ENCODE data around the gene CACNB3.

Gene CACNB3

DNA sequence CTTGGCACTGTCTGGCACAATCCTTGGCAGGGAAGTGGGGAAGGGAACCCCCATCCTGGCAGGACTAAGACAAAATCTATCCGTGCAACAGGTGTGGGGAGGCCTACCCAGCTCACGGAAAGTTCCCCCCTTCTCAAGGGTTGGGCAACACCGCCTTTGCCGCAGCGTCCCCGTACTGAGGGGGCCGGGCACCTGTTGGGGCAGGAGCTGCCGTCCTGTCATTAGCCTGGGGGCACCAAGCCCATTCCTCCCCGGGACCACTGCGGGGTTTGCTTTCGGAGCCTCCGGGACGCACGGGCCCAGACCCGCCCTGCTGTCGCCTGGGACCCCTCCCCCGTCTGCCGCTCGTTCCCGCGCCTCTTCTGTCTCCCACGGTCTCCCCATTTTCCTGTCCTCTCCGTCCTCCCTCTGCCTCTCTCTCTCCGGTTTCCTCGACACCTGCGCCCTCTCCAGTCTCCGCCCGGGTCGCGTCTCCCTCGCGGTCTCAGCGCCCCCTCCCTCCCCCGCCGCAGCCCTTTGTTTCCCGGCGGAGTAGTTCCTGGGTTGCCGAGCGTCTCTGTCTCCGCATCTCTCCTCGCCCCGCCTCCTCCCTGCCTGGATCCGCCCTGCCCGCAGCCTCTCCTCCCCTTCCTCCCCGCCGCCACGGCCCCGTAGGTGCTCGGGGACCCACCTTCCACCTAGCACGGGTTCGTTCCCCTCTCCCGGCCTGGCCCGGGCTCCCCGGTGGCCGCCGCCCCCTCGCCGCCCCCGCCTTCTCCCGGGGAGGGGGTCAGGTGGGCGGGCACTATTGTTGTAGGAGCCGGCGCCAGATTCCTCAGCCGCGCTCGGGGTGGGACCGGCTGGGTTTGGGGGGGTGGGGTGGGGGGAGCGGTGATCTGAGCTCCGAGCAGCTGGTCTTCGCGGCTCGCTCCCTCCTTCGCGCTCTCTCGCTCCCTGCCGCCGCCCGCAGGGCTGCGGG lies at the start of gene CACNB3:
Gene CACNB3, plus strand, starts transcription at position 624 of the 958 bp plus-strand sequence. CDS start 434 bp downstream, outside the sequence.
- DNase-seq (ENCODE audit: low read depth in 2 of 2): peak; percentile 52 to 72

DNA sequence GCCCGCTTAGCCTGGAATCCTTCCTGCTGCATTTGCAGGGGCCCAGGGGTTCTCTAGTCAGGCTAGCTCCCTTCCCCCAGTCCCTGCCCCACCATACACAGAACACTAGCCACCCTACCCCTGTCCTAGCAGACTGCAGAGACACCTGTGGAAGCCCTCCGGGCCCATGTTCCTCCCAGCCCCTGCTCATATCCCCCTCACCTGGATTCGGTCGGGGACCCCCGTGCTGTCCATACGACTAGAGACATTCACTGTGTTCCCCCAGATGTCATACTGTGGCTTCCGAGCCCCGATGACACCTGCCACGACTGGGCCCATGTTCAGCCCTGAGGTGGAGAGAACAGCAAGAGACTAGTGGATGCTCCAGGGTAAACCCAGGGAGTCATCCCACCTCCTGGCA lies 49.6 kb upstream of the CACNB3 start:
- DNase-seq (ENCODE audit: low read depth in 2 of 2): no peak

DNA sequence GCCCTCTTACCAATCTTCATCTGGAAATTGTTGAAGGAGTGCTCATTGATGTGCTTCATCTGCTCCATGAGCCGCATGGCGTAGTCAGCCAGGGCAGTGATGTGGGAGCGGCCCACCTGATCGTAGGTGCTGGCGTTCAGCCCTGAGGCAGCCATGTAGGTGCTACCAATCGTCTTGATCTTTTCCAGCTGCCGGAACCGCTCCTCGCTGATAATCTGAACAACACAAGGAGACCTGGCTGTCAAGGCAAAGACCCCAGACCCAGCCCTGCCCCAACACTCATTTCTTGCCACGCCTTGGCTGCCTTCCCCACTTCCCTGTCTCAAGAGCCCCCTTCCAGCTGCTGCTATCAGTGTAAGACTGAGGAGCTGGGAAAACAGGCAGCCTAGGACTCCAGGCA lies 47.5 kb upstream of the CACNB3 start:
- no peak for DNase-seq (ENCODE audit: low read depth in 2 of 2)

DNA sequence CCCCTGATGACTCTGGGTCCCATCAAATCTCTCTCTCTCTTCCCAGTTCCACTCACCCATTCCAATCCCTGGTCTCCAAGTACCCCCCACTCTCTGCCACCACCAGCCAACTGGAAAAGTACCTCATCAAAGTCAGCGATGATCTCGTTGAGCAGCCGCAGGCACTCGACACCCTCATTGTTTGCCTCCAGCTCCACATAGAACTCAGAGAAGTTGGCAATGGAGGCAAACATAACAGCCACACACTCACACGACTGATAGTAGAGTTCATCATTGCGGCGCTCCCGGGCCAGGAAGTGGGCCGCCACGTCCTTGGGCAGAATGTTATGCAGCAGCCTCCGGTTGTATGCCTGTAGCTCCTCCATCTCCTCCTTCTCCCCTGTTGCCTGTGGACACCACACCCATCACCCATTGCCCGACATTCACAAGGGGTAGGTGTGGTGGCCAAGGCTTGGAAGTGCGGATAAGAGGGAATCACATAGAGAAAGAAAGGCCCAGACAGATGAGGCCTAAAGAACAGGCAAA lies 46.6 kb upstream of the CACNB3 start:
- no peak for DNase-seq (ENCODE audit: low read depth in 2 of 2)

DNA sequence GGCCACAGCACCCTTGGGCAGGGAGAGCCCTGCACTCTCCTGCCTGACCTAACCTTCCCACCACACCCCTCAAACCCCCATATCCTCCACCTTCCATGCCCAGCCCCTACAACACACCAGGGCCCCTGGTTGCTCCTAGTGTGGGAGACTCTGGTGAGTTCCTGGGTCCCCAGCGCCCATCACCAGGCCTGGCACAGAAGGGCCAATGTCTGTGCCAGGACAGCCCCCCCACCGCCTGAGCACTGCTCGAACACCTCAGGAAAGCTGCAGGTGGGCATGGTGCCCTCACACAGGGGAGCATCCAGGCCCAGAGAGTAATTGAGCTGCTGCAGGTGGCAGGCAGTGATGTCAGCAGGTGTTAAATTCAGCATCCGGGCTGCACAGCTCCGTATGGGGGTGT lies 44.6 kb upstream of the CACNB3 start:
- no peak for DNase-seq (ENCODE audit: low read depth in 2 of 2)

DNA sequence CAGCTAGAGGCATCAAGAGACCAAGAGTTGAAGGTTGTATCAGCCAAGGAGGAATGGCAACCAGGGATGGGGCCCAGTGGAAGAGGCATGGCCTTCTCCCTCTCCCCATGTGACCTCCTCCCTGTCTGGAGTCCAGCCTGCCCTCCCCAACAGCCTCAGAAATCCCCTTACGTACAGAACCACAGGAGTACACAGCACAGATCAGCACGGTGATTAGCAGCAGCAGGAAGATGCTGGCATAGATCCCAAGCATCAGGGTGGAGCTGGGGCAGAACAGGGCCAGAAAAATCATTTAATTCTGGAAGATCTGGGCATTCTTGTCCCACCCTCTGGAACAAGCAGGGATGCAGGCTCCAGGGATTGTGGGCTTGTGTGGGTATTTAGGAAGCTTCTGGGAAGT lies 43.8 kb upstream of the CACNB3 start:
- DNase-seq (ENCODE audit: low read depth in 2 of 2): no peak

DNA sequence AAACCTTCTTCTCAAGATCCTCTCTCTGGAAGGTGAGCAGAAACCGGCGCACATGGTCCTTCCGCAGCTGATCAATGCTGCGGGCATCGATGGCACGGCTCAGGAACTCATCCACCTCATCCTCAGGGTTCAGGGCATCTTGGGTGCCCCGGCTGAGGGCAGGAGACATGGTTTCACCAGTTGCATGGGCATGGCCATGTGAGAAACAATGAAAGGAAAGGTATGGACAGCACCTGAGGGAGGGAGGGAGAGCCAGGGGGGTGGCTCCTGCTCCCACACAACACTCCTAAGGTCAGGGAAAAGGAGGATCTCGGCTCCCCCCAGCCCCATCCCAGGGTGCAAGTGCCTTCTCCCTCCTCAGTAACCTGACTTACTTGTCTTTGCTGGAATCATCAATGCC lies 43.0 kb upstream of the CACNB3 start:
- DNase-seq (ENCODE audit: low read depth in 2 of 2): no peak

DNA sequence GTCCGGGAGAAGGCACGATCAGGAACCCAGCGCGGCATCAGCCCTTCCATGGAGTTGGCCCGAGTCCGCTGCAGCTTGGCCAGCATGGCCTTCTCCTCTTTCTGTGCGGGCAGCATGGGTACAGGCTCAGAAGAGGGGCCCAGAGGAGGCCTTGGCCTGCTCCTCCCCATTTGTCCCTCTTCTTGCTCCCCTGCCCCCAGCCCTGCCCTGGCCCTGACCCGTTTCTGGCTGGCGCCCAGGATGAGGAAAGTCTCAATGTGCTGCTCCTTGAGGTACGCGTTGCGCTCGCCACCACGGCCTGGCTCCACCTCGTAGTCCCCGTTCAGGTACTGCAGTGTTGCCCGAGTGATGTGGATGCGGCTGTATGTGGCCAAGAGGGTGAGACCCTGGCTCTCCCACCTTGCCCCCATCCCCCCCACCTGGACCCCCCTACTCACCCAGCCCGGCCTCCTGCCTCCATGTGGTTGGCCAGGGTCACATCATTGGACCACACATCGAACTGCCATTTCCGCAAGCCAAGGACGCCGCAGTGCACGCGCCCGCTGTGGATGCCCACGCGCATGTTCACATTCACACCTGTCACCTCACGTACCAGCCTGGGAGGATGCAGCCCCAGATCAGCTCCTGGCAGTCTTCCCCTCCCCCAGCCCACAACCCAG lies 42.2 kb upstream of the CACNB3 start:
- no peak for DNase-seq (ENCODE audit: low read depth in 2 of 2)

DNA sequence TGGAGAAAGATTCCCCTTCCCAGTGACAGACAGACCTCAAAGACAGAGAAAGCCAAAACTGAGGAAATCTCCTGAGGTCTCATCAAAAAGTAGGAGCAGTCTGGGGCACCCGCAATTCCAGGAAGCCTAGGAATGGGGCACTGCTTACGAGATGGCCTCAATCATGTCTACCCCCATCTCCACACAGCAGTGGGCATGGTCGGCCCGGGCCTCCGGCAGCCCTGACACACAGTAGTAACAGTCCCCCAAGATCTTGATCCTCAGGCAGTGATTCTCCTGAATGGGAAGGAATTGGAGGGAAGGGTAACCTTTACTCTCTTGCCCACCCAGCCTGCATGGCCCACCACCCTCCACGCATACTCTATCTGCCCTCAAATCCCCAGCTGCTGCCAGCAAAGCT lies 41.3 kb upstream of the CACNB3 start:
- no peak for DNase-seq (ENCODE audit: low read depth in 2 of 2)

DNA sequence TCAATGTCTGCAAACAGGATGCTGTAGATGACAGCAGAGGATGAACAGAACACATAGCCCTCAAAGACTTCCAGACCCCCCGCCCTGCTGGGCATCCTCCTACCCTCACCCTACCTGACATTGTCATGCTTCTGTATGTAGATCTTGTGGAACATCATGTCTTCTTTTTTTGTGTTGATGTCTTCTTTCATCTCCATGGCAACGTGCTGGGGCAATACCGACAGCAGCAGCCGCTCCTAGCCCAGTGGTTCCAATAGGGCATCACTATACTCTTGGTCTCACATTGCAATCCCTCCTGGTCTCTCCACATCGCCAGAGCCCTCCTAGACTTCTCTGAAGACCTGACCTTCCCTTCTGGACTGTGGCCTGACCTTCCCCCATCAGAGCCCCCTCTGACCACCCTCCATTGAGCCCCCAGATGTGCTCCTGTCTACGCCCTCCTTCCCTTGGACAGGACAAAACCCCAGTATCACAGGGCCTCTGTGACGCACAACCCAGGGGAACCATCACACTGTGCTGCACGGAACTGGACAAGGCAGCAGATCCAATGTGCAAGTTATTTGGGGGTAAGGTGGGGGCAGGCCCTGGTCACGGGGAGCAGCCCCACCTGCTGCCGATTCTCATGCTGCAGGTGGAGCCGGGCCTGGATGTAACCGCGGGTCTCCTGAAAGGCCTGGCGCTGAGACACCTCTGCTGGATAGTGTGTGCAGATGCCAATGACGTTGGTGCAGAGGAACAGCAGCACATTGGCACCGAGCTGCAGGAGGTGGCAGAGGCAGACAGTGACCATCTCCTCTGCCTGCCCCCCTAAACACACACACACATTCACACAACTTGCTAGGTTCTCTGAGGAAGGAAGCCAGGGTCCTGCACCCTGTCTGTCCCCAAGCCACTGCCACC lies 40.5 kb upstream of the CACNB3 start:
- no peak for DNase-seq (ENCODE audit: low read depth in 2 of 2)

DNA sequence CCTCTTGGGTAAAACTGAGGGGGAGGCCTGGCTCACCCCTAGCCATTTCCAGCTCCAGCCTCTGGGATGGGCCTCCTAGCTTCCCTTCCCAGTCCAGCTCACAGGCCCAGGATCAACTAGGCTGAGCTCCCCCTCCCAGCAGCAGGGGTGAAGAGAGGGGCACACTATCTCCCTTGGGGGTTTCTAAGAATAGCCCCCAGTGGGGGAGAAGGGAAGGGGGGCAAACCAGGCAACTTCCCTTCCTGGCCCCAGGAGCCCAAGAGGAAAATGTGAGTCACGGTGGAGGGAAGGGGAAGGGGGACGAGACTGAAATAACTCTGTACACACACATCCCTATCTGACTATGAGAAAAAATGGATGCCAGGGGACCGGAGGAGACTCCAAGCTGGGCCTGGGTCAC lies 38.4 kb upstream of the CACNB3 start:
- no peak for DNase-seq (ENCODE audit: low read depth in 2 of 2)

DNA sequence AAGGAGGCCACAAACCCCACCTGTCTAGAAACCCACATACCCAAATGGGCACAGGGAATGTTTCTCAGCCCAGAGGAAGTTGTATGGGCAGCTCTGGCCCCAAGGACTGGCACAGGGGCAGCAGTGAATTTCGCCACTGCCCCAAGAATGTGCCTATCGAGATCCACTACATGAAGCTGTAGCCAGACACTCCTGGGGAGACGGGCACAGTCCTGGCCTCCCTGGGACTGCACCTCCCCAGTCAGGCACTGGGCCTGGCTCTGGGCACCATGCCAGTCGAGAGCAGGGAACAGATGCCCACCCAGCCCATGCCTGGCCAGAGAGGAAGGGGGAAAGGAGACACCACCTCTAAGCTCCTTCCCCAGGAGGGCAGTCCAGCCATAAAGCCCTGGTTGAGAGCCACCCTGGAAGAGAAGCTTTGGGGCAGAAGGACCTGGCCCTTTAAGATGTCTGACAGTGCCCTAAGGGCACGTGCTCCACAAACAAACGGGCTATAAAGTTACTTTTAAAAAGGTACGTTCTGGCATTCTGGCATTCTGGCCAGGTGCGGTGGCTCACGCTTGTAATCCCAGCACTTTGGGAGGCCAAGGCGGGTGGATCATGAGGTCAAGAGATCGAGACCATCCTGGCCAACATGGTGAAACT lies 37.8 kb upstream of the CACNB3 start:
- no peak for DNase-seq (ENCODE audit: low read depth in 2 of 2)

DNA sequence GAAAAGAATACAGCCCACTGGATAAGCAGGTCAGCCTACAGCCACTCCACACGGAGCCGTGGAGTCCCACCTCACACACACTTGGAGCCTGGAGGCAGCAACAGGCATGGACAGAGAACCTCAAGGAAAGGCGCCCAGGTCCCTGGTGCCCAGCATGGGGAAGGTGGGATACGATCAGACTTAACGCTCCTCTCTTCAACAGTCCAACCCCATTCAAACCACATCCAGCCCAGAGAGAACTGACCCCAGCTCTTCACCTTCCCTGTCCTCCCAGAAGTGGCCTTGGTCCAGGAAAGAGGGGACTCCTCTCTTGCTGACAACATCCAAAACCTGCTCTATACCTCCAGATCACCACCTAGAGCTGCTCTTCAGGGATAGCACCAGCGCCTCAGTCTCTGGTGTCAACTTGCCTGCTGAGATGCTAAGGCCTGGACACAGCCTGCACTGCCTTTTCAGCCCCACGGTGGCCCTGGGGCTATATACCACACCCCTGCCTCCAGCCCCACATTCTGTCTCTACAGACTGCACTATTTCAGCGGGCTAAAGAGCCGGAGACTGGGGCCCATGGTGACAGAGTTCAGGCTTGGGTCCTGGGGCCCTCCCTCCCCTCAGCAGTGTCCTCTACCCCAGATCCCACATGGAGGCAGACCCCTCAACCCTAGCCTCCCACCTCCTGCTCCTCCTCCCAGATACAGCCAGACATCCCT lies 36.4 kb upstream of the CACNB3 start:
- no peak for DNase-seq (ENCODE audit: low read depth in 2 of 2)

DNA sequence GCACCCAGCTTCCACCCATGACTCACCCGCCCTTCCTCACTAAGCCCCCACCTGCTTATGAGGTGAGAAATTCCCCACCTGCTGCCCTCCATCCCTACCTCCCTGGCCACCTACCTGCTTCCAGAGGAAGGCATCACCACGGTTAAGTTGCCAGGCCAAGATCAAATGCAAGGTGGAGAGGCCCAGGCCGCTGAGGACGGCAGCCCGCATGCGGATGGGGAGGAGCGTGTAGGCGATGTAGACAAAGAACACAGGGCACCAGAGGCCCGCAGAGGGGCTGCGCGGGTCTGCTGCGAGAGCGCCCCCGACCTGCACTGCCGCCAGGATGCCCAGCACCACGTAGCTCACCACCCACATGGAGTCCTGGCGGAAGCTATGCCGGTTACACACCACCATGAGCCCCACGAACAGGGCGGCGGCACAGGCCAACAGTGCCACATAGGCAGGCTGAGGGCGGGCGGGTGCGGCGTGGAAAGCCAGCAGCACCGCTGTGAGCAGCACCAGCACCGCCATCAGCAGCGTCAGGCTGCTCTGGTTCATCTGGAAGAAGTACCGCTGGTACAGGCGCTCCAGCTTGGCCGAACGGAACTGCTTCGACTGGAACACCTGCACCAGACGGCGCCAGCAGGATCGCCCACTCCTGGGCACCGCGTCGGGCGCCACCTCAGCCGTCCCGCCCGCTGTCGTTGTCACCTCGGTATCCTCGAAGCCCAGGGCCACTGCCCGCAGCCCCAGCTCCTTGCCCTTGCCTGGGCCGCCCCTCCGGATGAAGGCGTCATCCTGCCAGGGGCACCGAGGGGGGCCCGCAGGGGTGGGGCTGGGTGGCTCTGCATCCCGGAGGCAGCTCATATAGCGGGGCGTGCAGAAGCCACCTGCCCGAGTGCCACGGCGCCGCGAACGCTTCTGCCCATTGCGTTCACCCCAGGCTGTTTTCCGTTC lies 35.6 kb upstream of the CACNB3 start:
- DNase-seq (ENCODE audit: low read depth in 2 of 2): no peak

DNA sequence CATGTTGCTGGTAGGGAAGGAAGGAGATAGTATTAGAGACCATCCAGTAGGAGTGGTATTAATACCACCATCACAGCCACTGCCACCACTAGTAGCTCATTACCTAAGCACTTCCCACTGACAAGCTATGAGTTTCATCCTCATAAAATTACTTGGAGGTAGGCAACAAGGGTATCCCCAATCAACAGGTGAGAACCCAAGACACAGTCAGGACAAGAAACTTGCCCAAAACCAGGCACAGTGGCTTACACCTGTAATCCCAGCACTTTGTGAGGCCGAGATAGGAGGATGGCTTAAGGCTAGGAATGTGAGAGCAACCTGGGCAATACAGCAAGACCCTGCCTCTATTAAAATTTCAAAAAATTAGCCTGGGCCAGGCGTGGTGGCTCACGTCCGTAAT lies 34.9 kb upstream of the CACNB3 start:
- DNase-seq (ENCODE audit: low read depth in 2 of 2): no peak

DNA sequence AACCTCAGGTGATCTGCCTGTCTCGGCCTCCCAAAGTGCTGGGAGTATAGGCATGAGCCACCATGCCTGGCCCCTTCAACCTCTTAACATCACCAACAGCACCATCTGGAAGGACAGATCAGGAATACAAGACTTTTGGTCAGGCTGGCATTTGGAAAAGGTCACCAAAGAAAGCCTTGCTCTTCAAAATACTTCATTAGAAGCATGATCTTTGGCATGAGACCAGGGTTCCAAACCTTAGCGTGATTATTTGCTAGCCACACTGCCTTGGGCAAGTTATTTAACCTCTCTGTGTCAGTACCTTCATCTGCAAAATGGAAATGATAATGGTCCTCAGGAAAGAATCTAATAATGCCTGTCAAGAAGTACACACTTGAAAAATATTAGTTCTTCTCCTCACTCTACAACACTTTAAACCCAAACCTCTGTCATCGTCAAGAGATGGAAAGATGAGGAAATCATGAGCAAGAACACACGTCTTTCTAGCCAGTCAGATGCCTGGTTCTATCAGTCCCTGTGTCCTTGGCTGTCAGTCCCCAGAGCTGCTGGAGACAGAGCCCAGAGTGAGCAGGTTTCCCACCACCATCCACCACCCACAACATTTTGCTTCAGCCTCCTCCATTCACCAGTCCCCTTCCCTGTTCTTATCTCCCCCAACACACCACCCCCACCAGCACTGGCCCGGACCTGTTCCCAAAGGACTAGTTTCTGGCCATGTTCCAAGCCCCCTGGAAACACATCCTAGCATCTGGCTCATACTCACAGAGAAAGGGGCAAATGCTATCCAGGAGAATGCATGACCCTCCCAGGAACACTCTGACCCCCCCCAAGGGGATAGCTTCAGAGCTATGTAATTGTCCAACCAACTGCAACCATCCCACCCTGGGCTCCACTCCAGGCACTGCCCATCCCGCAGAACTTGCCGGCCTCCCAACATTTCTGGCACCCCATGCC lies 31.4 kb upstream of the CACNB3 start:
- no peak for DNase-seq (ENCODE audit: low read depth in 2 of 2)

DNA sequence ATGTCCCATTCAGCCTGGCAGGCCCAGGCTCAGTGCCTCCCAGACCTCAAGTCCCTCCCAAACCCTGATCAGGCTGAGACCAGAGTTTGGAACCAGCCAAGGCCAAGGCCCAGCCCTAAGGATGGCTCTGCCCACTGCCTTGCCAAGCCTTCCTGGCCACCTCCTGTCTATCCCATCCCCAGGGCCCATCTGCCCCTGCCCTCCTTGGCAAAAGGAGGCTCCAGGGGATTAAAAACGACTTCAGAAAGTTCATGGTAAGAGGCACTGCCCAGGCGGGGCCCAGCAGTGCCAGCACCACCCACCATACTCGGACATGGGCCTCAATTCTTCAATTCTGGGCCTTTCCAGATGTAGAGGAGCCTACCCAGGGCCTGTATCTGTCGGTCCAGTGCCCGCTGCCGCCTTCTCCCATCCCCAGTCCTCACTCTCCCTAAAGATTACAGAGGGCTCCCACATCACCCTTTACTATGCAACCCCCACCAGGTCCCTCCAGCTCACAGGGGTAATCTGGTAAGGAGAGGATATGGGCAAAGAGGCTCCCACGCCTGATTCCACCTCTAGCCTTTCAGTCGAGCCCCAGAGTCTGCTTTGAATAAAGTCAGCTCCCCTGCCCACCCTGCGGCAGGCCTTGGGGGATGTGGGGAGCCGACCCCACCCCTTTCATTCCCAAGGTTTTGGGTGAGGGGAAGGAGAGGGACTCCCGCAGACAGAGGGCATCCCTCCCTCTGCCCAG lies 30.3 kb upstream of the CACNB3 start:
- DNase-seq (ENCODE audit: low read depth in 2 of 2): no peak

DNA sequence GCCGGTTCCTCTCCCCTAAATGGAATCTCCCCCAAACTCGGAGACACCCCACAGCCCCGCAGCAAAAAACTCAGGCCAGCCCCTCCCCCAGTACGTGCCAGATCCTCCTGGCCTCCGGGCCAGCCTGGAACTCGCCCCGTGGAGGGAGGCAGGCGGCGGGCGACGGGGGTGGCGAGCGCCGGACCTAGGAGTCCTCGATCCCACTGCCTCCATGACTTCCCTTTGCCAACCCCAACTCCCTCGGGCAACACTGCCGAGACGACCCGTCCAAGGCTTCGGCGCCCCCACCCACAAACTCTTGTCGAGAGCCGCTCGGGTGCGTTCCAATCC lies 29.8 kb upstream of the CACNB3 start:
- no peak for DNase-seq (ENCODE audit: low read depth in 2 of 2)
